H9 (cell line): ENCODE measurements around the gene MSH4. TPM values are rescaled to one million over a fixed set of nuclear protein-coding genes. Genes with fewer than 3 reads are reported as not detected.

Source experiments
- DNase-seq: peaks from one replicate; pipeline ENCODE4 v3.0.0-alpha.2; 2017
- H2AFZ ChIP-seq: one replicate; pipeline ENCODE4 v1.6.1; 2013; ENCODE audit warnings: mild to moderate bottlenecking, low read length, control low read depth, moderate library complexity
- H2AK5ac ChIP-seq: 2 replicates; pipeline ENCODE4 v1.6.1; 2013; ENCODE audit warnings: low read length, control low read depth, mixed read lengths; ENCODE audit not compliant: insufficient read length
- H2BK120ac ChIP-seq: one replicate; pipeline ENCODE4 v1.6.1; 2013; ENCODE audit warnings: low read depth, mild to moderate bottlenecking, low read length, control low read depth, inconsistent platforms; ENCODE audit not compliant: poor library complexity, severe bottlenecking
- H2BK12ac ChIP-seq: 2 replicates; pipeline ENCODE4 v1.6.1; 2013; ENCODE audit warnings: low read length, control low read depth, mixed read lengths, low read depth; ENCODE audit not compliant: insufficient read length
- H2BK15ac ChIP-seq: 2 replicates; pipeline ENCODE4 v1.6.1; 2013; ENCODE audit warnings: low read depth, low read length, control low read depth
- H2BK20ac ChIP-seq: one replicate; pipeline ENCODE4 v1.6.1; 2013; ENCODE audit warnings: low read depth, mild to moderate bottlenecking, low read length, control low read depth, inconsistent platforms; ENCODE audit not compliant: poor library complexity, severe bottlenecking
- H2BK5ac ChIP-seq: 2 replicates; pipeline ENCODE4 v1.6.1; 2013; ENCODE audit warnings: low read length, control low read depth, mixed read lengths; ENCODE audit not compliant: insufficient read length
- H3K14ac ChIP-seq: 2 replicates; pipeline ENCODE4 v1.6.1; 2013; ENCODE audit warnings: low read length, control low read depth; ENCODE audit not compliant: insufficient read depth
- H3K18ac ChIP-seq: 2 replicates; pipeline ENCODE4 v1.6.1; 2013; ENCODE audit warnings: low read depth, mild to moderate bottlenecking, mixed read lengths, low read length, control low read depth; ENCODE audit not compliant: insufficient read length
- H3K23ac ChIP-seq: 2 replicates; pipeline ENCODE4 v1.6.1; 2013; ENCODE audit warnings: low read length, control low read depth, mixed read lengths, low read depth; ENCODE audit not compliant: insufficient read length
- H3K23me2 ChIP-seq: 2 replicates; pipeline ENCODE4 v1.6.1; 2013; ENCODE audit warnings: low read depth, mild to moderate bottlenecking, mixed read lengths, low read length, control low read depth; ENCODE audit not compliant: insufficient read length, poor library complexity, severe bottlenecking
- H3K27ac ChIP-seq: 2 replicates; pipeline ENCODE4 v1.5.1; 2013; ENCODE audit warnings: low read length, control low read depth, mixed read lengths, low read depth; ENCODE audit not compliant: insufficient read length
- H3K27me3 ChIP-seq: 2 replicates; pipeline ENCODE4 v1.6.1; 2013; ENCODE audit warnings: low read length, control low read depth, inconsistent platforms; ENCODE audit not compliant: insufficient read depth
- H3K4ac ChIP-seq: 2 replicates; pipeline ENCODE4 v1.6.1; 2013; ENCODE audit warnings: low read depth, mild to moderate bottlenecking, control low read depth, inconsistent platforms, low read length, moderate library complexity
- H3K4me1 ChIP-seq: 2 replicates; pipeline ENCODE4 v1.6.1; 2013; ENCODE audit warnings: low read length, control low read depth, inconsistent platforms; ENCODE audit not compliant: insufficient read depth
- H3K4me2 ChIP-seq: 2 replicates; pipeline ENCODE4 v1.6.1; 2013; ENCODE audit warnings: low read length, control low read depth, mixed read lengths; ENCODE audit not compliant: insufficient read length, insufficient read depth
- H3K56ac ChIP-seq: 2 replicates; pipeline ENCODE4 v1.6.1; 2013; ENCODE audit warnings: low read depth, mild to moderate bottlenecking, mixed read lengths, low read length, control low read depth; ENCODE audit not compliant: insufficient read length
- H3K79me1 ChIP-seq: 2 replicates; pipeline ENCODE4 v1.6.1; 2013; ENCODE audit warnings: low read depth, mild to moderate bottlenecking, moderate library complexity, low read length, control low read depth, inconsistent platforms; ENCODE audit not compliant: insufficient read depth, poor library complexity, severe bottlenecking
- H3K79me2 ChIP-seq: 2 replicates; pipeline ENCODE4 v1.6.1; 2013; ENCODE audit warnings: low read length, control low read depth, inconsistent platforms; ENCODE audit not compliant: insufficient read depth
- H3K9ac ChIP-seq: 2 replicates; pipeline ENCODE4 v1.6.1; 2013; ENCODE audit warnings: low read length, control low read depth, mixed read lengths; ENCODE audit not compliant: insufficient read length; ENCODE audit errors: extremely low read depth
- H3K9me3 ChIP-seq: one replicate; pipeline ENCODE4 v1.6.1; 2013; ENCODE audit warnings: low read depth, low read length, inconsistent platforms; ENCODE audit not compliant: control insufficient read depth
- H3T11ph ChIP-seq: one replicate; pipeline ENCODE4 v1.6.1; 2013; ENCODE audit warnings: mild to moderate bottlenecking, low read length, control low read depth, inconsistent platforms
- H4K20me1 ChIP-seq: one replicate; pipeline ENCODE4 v1.6.1; 2013; ENCODE audit not compliant: control insufficient read depth, insufficient read length, insufficient read depth
- H4K5ac ChIP-seq: 2 replicates; pipeline ENCODE4 v1.6.1; 2013; ENCODE audit warnings: low read depth, mild to moderate bottlenecking, mixed read lengths, low read length, control low read depth; ENCODE audit not compliant: insufficient read length
- H4K8ac ChIP-seq: replicated peaks from 2 replicates; pipeline ENCODE4 v1.6.1; 2013; ENCODE audit warnings: low read length, control low read depth, mixed read lengths, low read depth; ENCODE audit not compliant: insufficient read length
- H4K91ac ChIP-seq: 2 replicates; pipeline ENCODE4 v1.6.1; 2013; ENCODE audit warnings: low read depth, mild to moderate bottlenecking, moderate library complexity, mixed read lengths, low read length, control low read depth; ENCODE audit not compliant: insufficient read length
- H3K27ac Mint-ChIP-seq, 3 experiments: 2 replicates in 2 of 3; 3 replicates in 1 of 3; pipeline ENCODE4 v1.8.0; 2020 to 2021; ENCODE audit warnings: mixed read lengths in 3 of 3, mild to moderate bottlenecking in 1 of 3, moderate library complexity in 1 of 3
- H3K27me3 Mint-ChIP-seq: 2 replicates; pipeline ENCODE4 v1.8.0; 2021; ENCODE audit warnings: low read depth, mild to moderate bottlenecking, moderate library complexity, mixed read lengths
- H3K36me3 Mint-ChIP-seq, 3 experiments: 2 replicates in 2 of 3; 3 replicates in 1 of 3; pipeline ENCODE4 v1.8.0; 2020 to 2021; ENCODE audit warnings: low read depth in 3 of 3, mixed read lengths in 3 of 3; ENCODE audit not compliant: insufficient read depth in 1 of 3
- H3K4me1 Mint-ChIP-seq, 2 experiments: 2 replicates each; pipeline ENCODE4 v1.8.0; 2020; ENCODE audit warnings: mixed read lengths in 2 of 2
- H3K4me3 Mint-ChIP-seq, 2 experiments: 2 replicates in 1 of 2; 3 replicates in 1 of 2; pipeline ENCODE4 v1.8.0; 2020 to 2021; ENCODE audit warnings: mild to moderate bottlenecking in 2 of 2, mixed read lengths in 2 of 2, moderate library complexity in 1 of 2
- H3K9me3 Mint-ChIP-seq, 2 experiments: 2 replicates in 1 of 2; 3 replicates in 1 of 2; pipeline ENCODE4 v1.8.0; 2020; ENCODE audit warnings: mild to moderate bottlenecking in 2 of 2, mixed read lengths in 2 of 2, moderate library complexity in 1 of 2
- WGBS: extraction: QIAGEN DNeasy Blood & Tissue Kit; methylation state at CpG from one replicate; pipeline ENCODE4 v1.1.7; 2013; ENCODE audit warnings: missing lambda C conversion rate, low lambda C conversion rate, mixed read lengths; ENCODE audit not compliant: insufficient read length; ENCODE audit errors: extremely low coverage; 5-methylcytosine and 5-hydroxymethylcytosine counted together
- total RNA-seq: library from RNA; stranded (reverse); gene quantifications from 2 replicates; pipeline ENCODE4 v1.2.1, GENCODE V29; 2021
- TF ChIP-seq, protein P1 (sequence below): fragments of 200-600 bp; sonication (generic); conservative IDR thresholded peaks from 3 replicates; pipeline ENCODE4 v1.8.0; 2021; ENCODE audit warnings: antibody characterized with exemption, mild to moderate bottlenecking

MSH4 gene
- total RNA-seq, 1 experiment from 2014 or later, result 0.63 TPM

DNA sequence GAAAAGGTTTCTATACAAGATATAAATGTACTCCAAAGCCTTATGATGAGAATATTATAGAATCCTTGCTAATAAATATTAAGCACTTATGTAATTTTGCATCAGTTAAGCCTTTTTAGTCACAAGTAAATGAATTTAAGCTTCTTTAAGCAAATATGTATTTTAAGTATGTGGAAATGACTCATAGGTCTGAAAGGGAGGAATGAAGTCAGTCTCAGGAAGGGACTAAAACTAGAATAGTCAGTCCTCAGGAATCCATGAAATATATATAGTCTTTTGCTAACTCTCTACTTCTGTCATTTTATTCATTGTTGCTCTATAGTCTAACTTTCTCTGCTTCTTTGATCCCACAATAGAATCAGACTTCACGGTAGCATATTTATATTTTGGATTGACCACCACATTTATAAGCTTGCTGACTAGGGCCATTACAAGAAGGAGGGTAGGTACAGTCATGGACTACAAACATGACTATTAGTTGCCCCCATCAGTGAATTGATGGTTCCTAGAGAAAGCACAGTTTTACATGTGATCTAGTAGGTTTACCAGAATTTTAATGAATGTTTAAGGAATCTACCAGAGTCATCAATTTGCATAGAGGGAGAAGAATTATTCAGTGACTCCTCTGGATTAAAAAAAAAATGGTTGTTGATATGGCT, 30.9 kb upstream of the MSH4 start:
- H3K56ac ChIP-seq, result no peak overlapping the region
- H3K4me1 ChIP-seq, result no peaks in the 10 kb centered on the region
- no peak overlapping the region for H3K23ac ChIP-seq
- no peaks in the 10 kb centered on the region for H3K9me3 ChIP-seq
- no CpG with 5 or more reads among the region's 1 CpG for WGBS
- no peaks in the 10 kb centered on the region for H3K27me3 Mint-ChIP-seq
- no peak overlapping the region for H3T11ph ChIP-seq
- no peak overlapping the region for H4K8ac ChIP-seq
- no peaks in the 10 kb centered on the region for H3K27me3 ChIP-seq
- H3K27ac ChIP-seq, result no peak overlapping the region
- TF ChIP-seq, protein P1, sequence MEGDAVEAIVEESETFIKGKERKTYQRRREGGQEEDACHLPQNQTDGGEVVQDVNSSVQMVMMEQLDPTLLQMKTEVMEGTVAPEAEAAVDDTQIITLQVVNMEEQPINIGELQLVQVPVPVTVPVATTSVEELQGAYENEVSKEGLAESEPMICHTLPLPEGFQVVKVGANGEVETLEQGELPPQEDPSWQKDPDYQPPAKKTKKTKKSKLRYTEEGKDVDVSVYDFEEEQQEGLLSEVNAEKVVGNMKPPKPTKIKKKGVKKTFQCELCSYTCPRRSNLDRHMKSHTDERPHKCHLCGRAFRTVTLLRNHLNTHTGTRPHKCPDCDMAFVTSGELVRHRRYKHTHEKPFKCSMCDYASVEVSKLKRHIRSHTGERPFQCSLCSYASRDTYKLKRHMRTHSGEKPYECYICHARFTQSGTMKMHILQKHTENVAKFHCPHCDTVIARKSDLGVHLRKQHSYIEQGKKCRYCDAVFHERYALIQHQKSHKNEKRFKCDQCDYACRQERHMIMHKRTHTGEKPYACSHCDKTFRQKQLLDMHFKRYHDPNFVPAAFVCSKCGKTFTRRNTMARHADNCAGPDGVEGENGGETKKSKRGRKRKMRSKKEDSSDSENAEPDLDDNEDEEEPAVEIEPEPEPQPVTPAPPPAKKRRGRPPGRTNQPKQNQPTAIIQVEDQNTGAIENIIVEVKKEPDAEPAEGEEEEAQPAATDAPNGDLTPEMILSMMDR, result no peak
- H4K91ac ChIP-seq, result no peak overlapping the region
- DNase-seq, result no peak
- H2BK120ac ChIP-seq, result no peak overlapping the region
- H3K14ac ChIP-seq, result no peak overlapping the region
- H3K79me1 ChIP-seq, result no peaks in the 10 kb centered on the region
- H3K4me3 Mint-ChIP-seq, result no peak overlapping the region
- H4K5ac ChIP-seq, result no peak overlapping the region
- no peaks in the 10 kb centered on the region for H3K79me2 ChIP-seq
- no peak overlapping the region for H2BK12ac ChIP-seq
- no peaks in the 10 kb centered on the region for H3K23me2 ChIP-seq
- no peaks in the 10 kb centered on the region for H3K9me3 Mint-ChIP-seq
- no peak overlapping the region for H2AK5ac ChIP-seq
- no peak overlapping the region for H3K27ac Mint-ChIP-seq
- H2BK20ac ChIP-seq, result no peak overlapping the region
- no peak overlapping the region for H3K4me2 ChIP-seq
- no peak overlapping the region for H3K4ac ChIP-seq
- H4K20me1 ChIP-seq, result no peaks in the 10 kb centered on the region
- H3K9ac ChIP-seq, result no peak overlapping the region
- no peak overlapping the region for H2BK5ac ChIP-seq
- H2BK15ac ChIP-seq, result no peak overlapping the region
- peaks cover 3 to 7% of the 10 kb centered on the region in 2 experiments for H3K4me1 Mint-ChIP-seq
- H3K36me3 Mint-ChIP-seq, result peaks cover 0 to 9% (median 0%) of the 10 kb centered on the region in 3 experiments; a peak in 1 of 7 replicates
- H2AFZ ChIP-seq, result no peak overlapping the region
- no peak overlapping the region for H3K18ac ChIP-seq
